ENCODE measurements around the gene CLCN2.

The CLCN2 gene

DNA sequence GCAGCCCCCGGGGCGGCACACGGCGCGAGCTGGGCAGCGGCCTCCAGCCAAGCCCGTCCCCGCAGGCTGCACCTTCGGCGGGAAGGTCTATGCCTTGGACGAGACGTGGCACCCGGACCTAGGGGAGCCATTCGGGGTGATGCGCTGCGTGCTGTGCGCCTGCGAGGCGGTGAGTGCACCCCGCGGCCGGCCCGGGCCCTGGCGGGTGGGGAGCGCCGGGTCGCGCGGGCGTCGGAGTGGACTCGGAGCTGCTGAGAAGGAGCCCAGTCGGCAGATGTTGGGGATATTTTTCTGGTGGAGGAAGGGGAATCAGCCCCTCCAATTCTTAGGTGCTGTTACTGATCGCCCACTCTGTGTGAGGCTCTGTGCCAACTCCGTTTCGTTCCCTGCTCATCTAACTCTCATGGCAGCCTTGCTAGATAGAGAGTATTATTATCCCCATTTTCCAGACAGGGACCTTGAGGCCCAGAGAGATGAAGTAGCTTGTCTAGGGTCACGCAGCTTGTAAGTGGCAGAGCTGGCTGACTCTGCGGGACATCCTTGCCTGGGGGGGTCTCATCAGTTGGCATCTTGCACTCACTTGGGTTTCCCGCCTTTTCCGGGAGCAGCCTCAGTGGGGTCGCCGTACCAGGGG lies 19.3 kb upstream of the CLCN2 start:
- no peak for DNase-seq

DNA sequence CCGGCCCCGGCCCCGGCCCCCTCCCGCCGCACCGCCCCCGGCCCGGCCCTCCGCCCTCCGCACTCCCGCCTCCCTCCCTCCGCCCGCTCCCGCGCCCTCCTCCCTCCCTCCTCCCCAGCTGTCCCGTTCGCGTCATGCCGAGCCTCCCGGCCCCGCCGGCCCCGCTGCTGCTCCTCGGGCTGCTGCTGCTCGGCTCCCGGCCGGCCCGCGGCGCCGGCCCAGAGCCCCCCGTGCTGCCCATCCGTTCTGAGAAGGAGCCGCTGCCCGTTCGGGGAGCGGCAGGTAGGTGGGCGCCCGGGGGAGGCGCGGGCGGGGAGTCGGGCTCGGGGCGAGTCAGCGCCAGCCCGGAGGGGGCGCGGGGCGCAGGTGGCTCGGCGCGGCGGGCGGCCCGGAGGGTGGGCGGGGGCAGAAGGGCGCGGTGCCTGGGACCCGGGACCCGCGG lies 18.8 kb upstream of the CLCN2 start:
- peak in 1 of 2 experiments; percentile 19 for DNase-seq

DNA sequence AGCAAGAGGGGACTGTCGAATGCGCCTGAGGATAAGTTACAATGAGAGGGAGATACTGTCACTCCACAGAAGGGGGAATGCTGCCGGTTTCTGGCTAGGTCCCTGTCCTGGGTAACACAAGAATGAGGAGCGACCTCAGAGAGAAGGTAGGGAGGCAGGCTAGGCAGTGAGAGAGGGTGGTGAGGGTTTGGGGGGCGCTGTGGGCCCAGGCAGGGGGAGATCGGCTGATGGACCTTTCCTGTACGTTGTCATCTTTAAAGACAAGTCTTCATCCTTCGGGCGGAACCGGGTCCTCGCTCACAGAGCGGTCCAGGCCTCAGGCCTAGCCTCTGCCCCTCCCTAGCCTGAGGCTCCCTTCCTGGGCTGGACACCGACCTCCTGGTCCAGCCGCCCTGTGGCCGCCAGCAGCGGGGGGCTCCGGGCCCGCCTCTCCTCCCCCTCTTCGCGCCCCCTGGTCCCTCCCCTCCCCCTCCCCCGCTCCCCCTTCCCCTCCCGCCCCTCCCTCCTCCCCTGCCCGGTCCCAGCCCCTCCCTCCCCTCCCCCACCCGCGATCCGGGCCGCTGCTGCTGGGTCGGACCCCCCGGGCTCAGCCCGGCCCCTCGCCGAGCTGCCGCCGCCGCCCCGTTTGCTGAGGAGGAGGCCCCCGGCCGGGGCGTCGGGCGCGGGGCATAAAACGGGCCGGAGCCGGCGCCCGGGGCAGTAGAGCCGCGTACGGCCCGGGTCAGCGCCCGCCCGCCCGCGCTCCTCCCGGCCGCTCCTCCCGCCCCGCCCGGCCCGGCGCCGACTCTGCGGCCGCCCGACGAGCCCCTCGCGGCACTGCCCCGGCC lies 18.2 kb upstream of the CLCN2 start, which contains the start of gene CHRD:
Gene CHRD, plus strand, starts transcription at position 697 of the 827 bp plus-strand sequence. CDS start 265 bp downstream, outside the sequence.
- no peak for DNase-seq

DNA sequence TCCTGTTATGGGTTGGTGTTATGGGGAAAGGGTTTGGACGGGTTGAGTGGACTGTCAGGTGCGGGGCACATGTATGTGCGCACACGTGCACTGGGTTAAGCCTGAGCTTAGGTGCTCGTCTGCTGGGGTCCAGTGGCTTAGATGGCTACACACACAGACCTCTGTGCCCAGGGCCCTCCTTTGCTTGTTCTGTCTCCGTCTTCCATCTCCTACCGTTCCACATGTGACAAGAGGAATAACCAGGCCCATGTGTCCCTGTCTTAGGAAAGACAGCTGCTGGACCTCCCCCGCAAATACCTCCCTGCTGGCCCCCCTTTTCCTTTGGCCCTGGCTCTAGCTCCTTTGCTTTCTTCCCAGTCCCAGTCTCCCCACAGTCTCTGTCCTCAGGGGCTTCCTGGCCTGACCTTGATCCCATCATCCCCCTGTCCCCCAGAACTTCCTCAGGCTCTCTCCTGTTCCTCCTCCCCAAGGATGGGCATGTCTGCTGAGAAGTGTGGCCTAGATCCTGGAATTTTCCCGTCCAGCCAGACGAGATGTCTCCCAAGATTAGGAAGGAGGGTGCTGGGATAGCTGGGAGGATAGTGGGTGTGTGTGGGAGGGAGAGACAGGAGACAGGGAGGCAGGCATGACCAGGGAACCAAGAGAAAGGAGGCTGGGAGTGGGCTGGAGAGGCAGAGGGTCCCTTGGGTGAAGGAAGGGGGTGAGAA lies 17.4 kb upstream of the CLCN2 start:
- DNase-seq = no peak

DNA sequence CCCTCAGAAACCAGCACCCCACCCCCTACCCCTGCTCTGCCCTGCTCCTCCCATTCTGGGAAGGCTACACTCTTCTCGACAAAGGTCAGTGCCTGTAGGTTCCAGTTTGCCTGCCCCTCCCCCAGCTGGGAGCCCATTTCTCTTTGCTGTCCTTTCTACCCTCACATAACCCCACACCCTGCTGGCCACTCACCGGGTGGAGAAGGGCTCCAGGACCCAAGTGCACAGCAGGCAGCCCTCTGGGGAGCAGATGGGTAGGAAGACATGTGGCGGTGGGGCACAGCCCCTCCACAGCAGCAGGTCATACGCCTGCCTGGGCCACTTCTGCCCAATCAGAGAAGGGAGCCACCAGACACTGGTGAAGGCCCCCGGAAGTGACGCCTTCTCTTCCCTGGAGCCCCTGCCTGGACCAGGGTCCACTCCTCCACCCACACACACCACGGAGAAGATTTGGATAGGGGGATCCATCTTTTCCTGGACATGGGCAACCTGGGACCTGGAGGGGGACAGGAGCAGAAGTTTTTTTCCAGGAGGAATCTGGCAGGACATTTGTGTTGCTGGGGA lies 16.6 kb upstream of the CLCN2 start, which contains the start of gene THPO:
Gene THPO, minus strand, starts transcription at position 326 of the 564 bp plus-strand sequence. CDS start 1,948 bp downstream, outside the sequence.
- peak; percentile 83 to 86 for DNase-seq

DNA sequence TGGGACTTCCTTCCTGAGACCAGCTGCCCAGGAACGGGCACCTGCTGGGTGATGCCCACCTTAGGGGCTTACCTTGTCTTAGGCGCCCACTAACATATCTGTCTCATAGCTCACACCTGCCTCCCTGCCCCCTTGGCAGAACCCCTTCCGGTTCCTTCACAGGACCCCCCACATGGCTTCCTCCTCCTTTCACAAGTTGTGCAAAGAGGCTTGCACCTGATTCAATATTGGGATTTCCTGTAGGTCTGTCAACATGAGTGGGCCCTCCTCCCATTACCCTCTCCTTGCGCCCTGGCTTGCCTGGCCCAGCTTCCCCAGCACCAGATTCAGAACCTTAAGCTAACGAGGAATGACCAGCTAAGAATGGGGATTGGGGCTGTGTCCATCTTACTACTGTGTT lies 16.0 kb upstream of the CLCN2 start:
- peak in 1 of 2 experiments; percentile 15 for DNase-seq

DNA sequence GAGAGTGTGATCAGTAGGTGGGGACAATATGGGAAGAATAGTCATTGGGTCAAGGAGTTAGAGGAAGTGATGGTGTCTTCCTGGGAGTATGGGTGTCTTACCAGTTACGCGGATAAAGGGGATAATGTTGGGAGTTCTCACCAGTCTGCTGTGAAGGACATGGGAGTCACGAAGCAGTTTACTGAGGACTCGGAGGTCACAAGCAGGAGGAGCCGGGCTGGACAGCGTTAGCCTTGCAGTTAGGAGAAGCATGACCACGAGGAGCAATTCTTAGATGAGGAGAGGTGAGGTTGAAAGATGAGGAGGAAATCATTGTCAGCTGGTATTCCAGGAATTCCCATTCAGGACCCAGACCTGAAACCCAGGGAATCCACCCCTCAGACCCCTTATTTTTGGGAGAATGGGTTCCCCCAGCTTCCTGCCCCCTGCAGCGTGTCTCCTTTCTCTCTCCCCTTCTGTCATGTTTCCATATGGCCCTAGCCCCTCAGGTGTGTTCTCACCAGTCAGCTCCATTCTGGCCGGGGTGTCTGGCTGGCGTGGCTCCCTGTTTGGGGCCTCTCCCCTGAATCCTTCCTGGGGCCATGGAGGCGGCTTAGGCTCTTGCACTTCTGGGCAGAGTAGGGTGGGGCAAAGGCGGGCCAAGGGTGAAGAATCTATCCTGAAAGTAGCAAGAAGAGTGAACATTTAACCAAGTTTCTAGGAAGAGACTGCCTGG lies 14.5 kb upstream of the CLCN2 start:
- DNase-seq = no peak

DNA sequence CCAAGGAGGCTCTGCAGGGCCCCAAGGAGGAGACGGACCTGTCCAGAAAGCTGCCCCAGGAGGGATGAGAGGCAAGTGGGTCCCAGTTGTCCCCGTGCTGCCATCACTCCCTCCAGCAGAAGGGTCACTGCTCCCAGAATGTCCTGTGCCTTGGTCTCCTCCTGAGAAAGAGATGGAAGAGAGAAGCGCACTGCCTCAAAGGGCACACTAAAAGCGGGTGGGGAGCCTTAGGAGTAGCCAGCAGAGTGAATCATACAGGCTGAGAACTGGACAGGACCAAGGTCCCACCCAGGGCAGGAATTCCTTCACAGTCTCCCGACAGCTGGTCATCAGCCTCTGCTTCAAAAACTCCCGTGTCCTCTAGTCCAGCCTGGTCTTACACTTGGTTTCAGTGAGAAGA lies 12.0 kb upstream of the CLCN2 start:
- DNase-seq = no peak

DNA sequence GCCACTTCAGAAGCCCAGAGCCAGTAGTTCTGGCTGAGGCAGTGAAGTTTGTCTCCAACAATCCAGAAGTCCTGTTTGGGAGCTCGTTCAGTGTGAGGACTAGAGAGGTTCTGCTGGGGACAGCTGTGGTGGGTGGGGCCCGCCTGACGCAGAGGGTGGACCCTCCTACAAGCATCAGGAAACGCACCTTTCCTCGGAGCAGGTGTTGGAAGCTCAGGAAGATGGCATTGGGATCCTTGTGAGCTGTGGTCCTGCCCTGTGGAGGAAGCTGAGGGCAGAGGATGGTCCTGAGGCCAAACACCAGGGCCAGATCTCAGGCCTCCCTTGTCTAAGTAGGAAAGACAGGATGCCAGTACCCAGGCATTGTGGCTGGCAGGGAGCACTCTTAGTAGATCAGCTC lies 11.5 kb upstream of the CLCN2 start:
- no peak for DNase-seq

DNA sequence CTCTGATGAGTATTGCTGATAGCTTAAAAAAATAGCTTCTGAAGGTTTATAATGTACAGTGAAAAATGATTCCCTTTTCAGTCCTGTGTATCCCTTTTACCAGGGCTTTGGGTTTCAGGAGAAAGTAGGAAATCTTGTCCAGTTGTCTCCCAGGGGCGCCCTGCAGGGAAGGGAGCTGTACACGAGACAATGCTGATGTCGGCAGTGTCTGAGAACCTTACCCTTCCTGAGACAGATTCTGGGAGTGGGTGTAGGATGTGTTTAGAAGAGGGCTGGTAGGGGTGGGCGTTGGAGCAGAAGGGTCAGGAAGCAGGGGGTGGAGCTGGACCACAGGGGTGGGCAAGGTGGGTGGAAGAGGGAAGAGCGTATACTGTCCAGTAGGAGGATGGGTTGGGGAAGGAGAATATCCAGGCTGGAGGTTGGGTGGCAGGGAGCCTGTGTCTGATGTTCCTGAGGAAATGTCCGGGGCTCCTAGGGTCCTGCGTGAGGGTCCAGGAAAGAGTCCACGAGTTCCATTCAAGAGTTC lies 11.0 kb upstream of the CLCN2 start:
- no peak for DNase-seq

DNA sequence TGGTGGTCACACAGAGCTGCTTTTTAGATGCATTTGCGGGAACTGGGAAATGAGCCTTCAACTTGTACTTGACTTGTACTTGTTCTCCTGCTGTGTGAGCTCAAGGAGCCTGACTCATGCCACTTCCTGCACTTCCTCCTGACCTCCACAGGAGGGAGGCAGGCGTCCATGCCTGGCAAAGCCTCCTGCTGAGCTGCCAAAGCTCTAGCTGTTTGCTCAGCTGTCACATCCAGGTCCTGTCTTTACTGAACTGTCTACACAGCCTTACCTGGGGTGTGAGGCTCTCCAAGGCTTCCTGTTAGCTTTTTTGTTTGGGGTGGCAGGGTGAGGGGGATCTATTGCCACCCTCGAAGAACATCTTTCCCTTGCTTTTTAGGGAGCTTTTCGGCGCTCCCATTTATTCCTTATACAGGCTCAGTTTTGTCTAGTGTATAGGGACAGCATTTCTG lies 10.2 kb upstream of the CLCN2 start:
- DNase-seq = peak; percentile 89 to 91

DNA sequence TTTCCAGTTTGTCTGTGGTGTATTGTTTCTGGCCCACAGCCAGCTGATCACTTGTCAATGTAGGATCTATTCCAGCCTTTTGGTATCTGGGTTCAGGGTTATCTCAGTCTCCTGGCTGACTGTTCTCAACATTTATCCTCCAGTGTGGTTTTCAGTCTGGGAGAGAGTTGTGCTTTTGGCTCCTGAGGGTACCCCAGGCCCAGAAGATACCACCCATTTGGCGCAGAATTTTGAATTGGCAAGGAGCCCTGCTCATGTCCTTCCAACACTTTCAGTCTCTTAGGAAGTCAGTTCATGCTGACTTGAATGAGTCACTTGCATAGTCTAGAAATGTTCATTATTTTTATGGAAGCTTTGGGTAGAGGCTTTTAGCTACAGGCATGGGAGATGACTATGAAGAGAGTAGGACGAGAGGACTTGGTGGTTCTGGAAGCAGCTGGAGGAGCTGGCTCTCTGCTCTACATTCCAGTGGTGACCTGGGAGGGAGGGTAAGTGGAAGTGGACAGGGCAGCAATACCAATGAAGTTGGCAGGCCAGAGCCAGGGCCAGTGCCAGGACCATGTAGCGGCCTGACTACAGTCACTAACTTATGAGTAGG lies 7.3 kb upstream of the CLCN2 start:
- no peak for DNase-seq

DNA sequence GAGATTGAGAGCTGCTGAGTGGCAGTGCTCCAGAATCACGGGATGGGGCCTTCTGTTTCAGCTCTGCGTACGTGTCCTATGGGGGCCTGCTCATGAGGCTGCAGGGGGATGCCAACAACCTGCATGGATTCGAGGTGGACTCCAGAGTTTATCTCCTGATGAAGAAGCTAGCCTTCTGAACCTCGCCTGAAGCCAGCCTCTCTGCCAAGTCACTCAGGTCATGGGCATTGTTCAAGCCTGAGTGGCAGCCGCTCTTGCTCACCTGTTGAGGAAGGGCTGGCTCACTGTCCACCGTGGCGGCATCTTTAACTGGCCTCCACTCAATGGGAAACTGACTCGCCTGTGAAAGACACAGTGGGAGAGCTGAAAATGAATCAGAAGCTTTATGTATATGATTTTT lies 6.7 kb upstream of the CLCN2 start:
- no peak for DNase-seq

DNA sequence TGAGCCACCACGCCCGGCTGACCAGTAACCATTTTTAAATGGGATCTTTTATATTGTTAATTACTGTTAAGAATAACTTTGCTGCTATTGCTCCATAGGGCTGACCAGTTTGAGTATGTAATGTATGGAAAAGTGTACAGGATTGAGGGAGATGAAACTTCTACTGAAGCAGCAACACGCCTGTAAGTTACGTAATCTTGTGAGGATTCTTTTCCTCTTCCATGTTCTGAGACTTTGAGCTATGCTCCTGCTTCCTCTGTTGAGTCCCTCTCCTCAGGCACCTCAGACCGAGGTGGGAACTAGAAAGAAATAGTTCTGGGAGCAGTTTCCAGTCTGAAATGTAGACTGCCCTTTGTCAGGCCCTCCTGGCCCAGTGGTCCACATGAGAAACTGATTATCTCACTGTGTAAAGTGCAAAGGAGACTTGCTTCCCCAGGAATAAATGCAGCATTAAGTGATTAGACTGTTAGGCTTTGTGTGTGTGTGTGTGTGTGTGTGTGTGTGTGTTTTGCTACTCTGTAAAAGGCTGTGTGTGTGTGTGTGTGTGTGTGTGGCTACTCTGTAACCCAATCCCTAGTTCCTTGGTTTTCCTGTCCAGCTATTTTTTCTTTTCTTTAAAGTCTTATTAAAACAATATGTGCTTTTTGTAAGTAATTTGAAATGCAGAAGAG lies 5.3 kb upstream of the CLCN2 start:
- DNase-seq = no peak

DNA sequence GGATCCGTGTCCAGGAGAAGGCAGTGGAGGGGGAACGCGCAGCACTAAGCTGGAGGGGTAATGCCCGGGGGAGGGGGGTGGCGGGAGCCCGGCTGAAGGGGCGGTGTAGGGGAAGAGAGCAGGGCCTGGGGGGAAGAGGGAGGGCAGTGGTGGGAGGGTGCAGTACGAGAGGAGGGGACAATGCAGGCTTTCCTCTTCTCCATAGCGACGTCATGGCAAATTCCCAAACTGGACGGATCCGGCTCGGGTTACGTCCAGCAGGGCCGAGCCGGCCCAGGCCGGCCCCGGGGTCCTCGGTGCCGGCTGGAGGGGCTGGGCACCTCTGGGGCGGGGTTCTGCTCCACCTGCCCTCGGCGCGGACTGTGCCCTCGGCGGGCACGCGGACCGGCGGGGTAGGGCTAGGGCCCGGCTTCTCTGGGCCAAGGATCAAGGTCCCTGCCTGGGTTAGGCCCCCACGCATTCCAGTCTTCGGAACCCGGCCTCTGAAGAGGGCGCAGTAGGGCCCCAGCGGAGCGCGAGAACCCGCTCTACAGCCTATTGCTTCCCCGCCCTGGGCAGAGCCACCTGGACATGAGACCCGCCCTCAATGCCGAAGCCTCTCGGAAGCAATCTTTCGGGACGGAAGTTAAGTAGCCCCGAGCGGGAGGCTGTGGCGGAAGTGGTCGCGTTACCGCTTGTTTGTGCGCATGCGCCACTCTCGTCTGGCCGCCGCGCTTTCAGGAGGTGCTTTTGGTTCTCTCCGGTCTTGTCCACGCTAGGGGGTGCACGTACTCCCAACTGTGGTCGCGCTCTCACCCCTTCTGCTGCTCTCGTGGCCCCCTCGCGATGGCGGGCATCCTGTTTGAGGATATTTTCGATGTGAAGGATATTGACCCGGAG lies 1.5 kb upstream of the CLCN2 start:
- DNase-seq = peak; percentile 97 to 98

DNA sequence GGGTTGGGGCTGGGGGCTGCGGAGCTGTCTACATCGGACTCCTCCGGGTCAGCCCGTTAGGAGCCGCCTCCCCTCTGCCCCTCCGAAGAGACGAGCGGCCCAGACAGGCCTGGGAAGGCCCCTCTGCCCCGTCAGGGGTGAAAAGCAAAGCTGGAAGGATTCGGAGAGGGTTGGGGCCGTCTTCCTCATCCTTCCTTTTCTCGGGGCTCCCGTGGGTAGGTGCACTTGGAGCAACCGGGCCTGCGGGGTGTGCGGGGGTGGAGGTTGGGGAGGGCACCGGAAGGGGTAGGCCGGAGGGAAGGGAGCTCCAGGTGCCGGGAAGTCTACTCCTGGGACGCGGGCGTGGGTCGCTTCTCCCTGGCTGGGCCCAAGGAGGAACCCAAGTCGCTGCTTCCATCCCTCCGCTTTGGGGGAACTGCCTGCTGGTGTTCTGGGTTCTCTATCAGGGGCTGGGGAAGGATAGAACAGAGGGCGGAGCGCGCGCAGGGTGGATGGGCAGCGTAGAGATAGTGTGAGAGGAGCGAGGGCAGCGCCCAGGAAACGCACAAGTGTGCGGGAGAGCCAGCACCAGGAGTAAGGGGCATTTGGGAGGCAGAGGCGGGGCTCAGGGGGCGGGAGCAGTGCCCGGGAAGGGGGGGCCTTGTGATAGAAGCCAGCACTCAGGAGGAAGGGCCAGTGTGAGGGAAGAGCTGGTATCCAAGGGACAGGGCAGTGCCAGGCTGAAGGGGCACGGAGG lies 695 bp upstream of the CLCN2 start:
- peak; percentile 67 to 68 for DNase-seq

DNA sequence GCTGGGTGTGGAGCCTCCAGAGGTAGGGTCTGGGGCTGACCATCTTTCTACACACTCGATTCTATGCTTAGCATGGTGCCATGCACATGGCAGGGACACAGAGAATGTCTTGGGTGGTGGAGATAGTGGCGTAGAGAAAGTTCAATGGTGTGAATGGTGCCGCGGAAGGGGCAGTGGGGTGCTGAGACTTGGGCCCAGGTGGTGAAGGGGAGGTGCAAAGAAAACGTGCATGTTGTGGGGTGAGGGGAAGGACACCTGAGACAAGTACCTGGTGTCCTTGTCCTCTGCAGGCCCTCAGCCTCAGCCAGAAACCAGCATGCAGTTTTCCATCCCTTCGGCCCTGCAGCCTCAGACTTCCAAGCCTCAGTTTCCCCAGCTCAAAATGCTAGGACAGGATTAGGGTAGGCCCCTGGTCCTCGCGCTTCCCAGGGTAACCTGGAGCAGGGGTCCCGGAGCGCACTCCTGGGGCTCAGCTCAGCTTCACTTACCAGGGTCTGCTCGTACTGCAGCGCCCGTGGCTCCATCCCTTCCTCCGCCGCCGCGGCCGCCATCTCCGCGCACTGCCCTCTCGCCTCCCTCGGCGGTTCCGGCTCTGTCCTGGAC lies 375 bp downstream of the CLCN2 start:
- DNase-seq = no peak

DNA sequence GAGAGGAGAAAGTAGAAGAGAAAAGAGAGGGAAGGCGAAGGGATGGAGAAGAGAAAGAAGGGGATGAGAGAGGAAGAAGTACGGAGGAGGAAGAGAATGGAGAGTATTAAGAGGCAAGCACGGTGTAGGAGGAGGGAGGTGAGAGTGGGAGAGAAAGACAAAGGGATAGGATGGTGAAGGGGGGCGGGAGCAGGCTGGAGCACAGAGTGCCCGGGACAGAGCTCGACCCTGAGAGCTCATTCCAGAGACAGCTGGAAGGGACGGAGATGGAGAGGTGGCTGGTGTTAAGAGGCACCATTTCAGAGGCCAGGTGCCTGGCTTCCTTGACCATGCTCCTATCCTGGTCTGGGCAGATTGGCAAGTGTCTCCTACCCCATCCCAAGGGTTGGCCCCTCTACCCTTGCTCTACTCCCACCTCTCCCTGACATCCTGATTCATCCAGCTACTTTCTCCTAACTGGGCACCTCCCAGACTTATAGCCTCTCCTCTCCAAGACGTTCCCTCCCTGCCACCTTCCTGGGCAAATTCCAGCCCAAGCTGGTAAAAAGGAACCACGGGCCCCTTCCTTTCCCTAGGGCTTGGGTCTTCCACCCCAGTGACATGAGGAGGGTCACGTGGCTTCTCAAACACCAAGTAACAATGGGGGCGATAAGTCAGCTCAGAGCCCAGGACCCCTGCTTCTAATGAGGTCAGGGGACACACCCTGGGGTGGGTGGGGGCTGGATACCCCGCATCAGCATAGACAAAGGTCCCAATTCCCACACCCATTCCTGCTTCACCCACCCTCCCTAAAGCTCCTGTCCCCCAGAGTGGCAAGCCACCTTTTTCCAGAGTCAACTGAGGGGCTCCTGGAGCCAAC lies 1.1 kb downstream of the CLCN2 start:
- DNase-seq = no peak

Measured in SHP77 (cell line).